Upper lobe of right lung (tissue), 1 donor: ENCODE measurements around the gene SKAP2. TPM values are rescaled to one million over a fixed set of nuclear protein-coding genes. Genes with fewer than 3 reads are reported as not detected.

Source experiments
- ATAC-seq: fragments of 200-7000 bp; cut with Tn5 transposase; one replicate; pipeline ENCODE4 v1.9.1; 2020; ENCODE audit warnings: mild to moderate bottlenecking, moderate library complexity
- DNase-seq: peaks from one replicate; pipeline ENCODE4 v3.0.0-alpha.2; 2020
- H3K27ac ChIP-seq: fragments of 200-600 bp; one replicate; pipeline ENCODE4 v1.8.0; 2022
- H3K27me3 ChIP-seq: fragments of 200-600 bp; one replicate; pipeline ENCODE4 v1.8.0; 2022; ENCODE audit warnings: mild to moderate bottlenecking
- H3K36me3 ChIP-seq: fragments of 200-600 bp; one replicate; pipeline ENCODE4 v1.8.0; 2022
- H3K4me1 ChIP-seq: fragments of 200-600 bp; one replicate; pipeline ENCODE4 v1.8.0; 2022
- H3K4me3 ChIP-seq: fragments of 200-600 bp; one replicate; pipeline ENCODE4 v1.8.0; 2022; ENCODE audit warnings: mild to moderate bottlenecking
- H3K9me3 ChIP-seq: fragments of 200-600 bp; one replicate; pipeline ENCODE4 v1.8.0; 2022
- intact Hi-C: fragments of 100-400 bp; cut with DNase I; formaldehyde crosslinking; loops from one replicate; pipeline ENCODE4 v1.11.0; 2022
- total RNA-seq: library from RNA; stranded (reverse); fragmentation: NEBNext Ultra II Directional; extraction: Animal tissue kit (Norgen Biotek cat#: 25700); gene quantifications from one replicate; pipeline ENCODE4 v1.2.1, GENCODE V29; 2021
- TF ChIP-seq, protein P1 (sequence below): fragments of 200-600 bp; IDR thresholded peaks from one replicate; pipeline ENCODE4 v1.8.0; 2022; ENCODE audit warnings: antibody characterized with exemption
- donor health status: DM: no; HTN: yes; CAD: no; lungs with severe emphysema.

The SKAP2 gene
- total RNA-seq, 1 donor from 2014 or later = 59.1 TPM

GRCh38 chr7:26861050-26861449 is 3.3 kb downstream of the SKAP2 start:
- intact Hi-C loops = no loop called here
- no peak for ATAC-seq

GRCh38 chr7:26860361-26860760 is 4.0 kb downstream of the SKAP2 start:
- Histone ChIP-seq H3K4me1 (peaks cover 19% of the 10 kb centered on the region), H3K4me3 (no peak overlapping the region), H3K27ac (no peak overlapping the region), H3K27me3 (no peaks in the 10 kb centered on the region), H3K9me3 (no peaks in the 10 kb centered on the region), H3K36me3 (no peaks in the 10 kb centered on the region)
- intact Hi-C loops = no loop called here
- TF ChIP-seq, protein P1, sequence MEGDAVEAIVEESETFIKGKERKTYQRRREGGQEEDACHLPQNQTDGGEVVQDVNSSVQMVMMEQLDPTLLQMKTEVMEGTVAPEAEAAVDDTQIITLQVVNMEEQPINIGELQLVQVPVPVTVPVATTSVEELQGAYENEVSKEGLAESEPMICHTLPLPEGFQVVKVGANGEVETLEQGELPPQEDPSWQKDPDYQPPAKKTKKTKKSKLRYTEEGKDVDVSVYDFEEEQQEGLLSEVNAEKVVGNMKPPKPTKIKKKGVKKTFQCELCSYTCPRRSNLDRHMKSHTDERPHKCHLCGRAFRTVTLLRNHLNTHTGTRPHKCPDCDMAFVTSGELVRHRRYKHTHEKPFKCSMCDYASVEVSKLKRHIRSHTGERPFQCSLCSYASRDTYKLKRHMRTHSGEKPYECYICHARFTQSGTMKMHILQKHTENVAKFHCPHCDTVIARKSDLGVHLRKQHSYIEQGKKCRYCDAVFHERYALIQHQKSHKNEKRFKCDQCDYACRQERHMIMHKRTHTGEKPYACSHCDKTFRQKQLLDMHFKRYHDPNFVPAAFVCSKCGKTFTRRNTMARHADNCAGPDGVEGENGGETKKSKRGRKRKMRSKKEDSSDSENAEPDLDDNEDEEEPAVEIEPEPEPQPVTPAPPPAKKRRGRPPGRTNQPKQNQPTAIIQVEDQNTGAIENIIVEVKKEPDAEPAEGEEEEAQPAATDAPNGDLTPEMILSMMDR = no peak
- DNase-seq (no peak), ATAC-seq (no peak)

More at GRCh38 chr7:26861050-26861449, 3.3 kb downstream of the SKAP2 start:
- Histone ChIP-seq H3K4me1 (peaks cover 19% of the 10 kb centered on the region), H3K36me3 (no peaks in the 10 kb centered on the region), H3K9me3 (no peaks in the 10 kb centered on the region), H3K4me3 (no peak overlapping the region), H3K27me3 (no peaks in the 10 kb centered on the region), H3K27ac (no peak overlapping the region)
- DNase-seq = no peak
- TF ChIP-seq, protein P1 = no peak

- DNase-seq = no peak
- no peak for ATAC-seq
- TF ChIP-seq, protein P1 = no peak
- no peak overlapping the region for H3K4me3 ChIP-seq
- intact Hi-C loops = loop anchor here (5.0 to 10.0 kb wide), 2 partner anchors 245 to 263 kb away; partner anchors contain the start of gene HOXA2
- H3K9me3 ChIP-seq = no peaks in the 10 kb centered on the region
- H3K27ac ChIP-seq = no peak overlapping the region
- H3K4me1 ChIP-seq = peaks cover 25% of the 10 kb centered on the region
- no peaks in the 10 kb centered on the region for H3K27me3 ChIP-seq
- H3K36me3 ChIP-seq = no peaks in the 10 kb centered on the region
Measured at GRCh38 chr7:26859720-26860119, 4.7 kb downstream of the SKAP2 start.

GRCh38 chr7:26858735-26859134 is 5.7 kb downstream of the SKAP2 start:
- Histone ChIP-seq H3K36me3 (no peaks in the 10 kb centered on the region), H3K27me3 (no peaks in the 10 kb centered on the region), H3K4me1 (peaks cover 30% of the 10 kb centered on the region), H3K9me3 (no peaks in the 10 kb centered on the region), H3K27ac (peak overlapping the region; percentile 86), H3K4me3 (no peak overlapping the region)
- intact Hi-C loops = loop anchor here (5.0 to 10.0 kb wide), 2 partner anchors 246 to 264 kb away; partner anchors contain the start of gene HOXA2
- DNase-seq = no peak
- no peak for ATAC-seq
- TF ChIP-seq, protein P1 = no peak

DNA sequence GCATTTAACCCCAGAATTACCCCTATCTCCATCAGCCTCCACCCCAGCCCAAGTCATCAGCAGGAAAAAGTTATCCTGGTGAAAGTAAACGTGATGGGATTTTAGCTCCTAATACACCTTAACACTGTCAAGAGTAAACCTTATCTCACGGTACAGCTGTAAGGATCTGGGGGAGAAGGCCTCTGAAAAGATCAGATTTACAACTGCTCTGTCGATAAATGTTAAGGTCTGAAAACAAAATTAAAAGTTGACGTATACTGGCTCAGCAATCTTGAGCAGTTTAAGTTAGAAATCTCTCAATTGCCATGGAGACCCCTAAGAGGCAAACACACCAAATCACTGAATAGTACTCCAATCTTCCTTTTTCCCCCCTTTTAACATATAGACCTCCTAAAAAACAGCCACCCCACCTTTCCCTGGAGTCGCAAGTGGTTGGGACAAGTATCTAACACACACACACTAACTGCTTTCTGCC is 6.1 kb downstream of the SKAP2 start:
- H3K27me3 ChIP-seq = no peaks in the 10 kb centered on the region
- H3K9me3 ChIP-seq = no peaks in the 10 kb centered on the region
- DNase-seq = no peak
- ATAC-seq = no peak
- intact Hi-C loops = loop anchor here (5.0 to 10.0 kb wide), 2 partner anchors 247 to 264 kb away; partner anchors contain the start of gene HOXA2
- TF ChIP-seq, protein P1 = no peak
- H3K4me1 ChIP-seq = peaks cover 28% of the 10 kb centered on the region
- no peaks in the 10 kb centered on the region for H3K36me3 ChIP-seq
- peak overlapping the region; percentile 46 for H3K4me3 ChIP-seq
- peak overlapping the region; percentile 86 for H3K27ac ChIP-seq
